Smooth muscle cell of the brain vasculature (primary cell): ENCODE measurements around the gene KLF11.
"Not testable (repeated sequence)": the region's sequence is repeated elsewhere in the genome, so short reads cannot be mapped to it uniquely, and the experiment has no call there.

Source experiments
- DNase-seq: peaks from one replicate; pipeline ENCODE4 v3.0.0-alpha.2; 2012; ENCODE audit warnings: low read depth, low spot score

The KLF11 gene

DNA sequence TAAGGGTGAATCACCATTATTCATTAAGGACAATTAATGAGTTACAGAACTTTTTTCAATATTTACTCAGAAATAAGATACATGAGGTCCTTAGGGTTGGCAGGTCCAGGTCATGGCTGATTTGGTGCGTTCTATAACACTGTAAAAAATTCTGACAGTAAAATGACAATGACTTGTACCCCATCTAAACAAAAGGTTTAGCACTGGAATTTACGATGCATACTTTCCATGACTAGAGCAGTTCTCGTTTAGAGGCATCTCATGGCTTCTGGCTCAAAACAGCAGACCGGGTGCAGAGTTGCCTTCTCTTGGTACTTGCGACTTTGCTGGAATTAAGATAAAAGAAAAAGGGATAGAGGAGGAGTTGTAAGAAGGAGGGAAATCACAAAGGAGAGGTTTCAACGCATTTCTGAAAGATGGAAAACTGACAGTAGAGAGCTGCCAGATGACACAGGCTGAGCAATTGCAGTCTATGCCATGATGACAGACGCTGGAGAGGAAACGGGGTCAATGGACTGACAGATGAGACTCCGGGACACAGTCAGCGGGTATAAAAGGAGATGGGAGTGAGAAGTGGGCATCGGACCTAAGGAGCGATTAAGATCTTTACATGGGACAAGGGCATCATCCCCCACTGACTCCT is 41.0 kb downstream of the KLF11 start:
- no peak for DNase-seq

DNA sequence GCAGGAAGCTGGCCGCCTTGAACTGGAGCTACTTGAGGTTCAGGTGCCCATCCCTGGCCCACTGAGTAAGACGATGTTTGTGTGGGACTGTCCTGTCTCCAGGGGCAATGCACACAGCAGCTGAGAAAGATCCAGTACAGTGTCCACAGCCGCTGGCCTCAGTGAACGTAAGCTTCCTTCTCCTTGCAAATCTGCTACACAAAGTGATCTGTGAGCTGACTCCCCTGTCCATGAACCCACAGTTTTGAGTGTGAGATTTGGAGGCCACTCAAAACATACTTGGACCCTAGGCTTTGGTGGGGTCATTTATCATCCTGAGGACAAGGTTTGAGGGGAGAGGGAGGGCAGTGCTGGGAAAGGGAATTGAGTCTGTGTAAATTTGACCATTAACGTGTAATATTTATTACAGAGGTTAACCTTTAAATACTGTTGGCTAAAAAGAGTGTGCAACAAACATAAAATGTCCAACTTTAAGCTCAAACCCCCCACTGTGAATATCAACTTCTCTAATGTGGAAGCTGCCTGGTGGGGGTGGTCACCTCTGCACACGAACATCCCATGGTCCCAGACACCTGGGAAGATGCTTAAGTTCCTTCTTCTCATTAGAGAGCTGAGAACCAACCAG is 41.8 kb downstream of the KLF11 start:
- DNase-seq, result no peak

DNA sequence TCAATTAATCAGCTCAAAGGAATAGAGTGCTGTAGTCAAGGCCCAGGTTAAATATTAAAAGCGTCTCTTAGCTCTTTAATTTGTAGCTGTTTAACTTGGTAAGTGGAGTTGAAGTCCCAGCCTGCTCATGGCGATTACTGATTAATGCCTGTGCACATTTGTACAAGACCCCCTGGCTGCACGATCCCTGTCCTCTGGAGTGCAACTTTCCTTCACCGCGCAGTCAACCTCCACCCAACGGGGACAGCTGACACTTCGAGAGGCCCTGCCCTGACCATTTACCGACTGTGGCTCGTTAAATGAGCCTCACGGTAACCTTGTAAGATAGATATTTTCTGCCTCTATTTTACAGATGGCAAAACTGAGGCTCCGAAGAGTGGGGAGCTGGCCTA is 42.3 kb downstream of the KLF11 start:
- DNase-seq, result no peak

DNA sequence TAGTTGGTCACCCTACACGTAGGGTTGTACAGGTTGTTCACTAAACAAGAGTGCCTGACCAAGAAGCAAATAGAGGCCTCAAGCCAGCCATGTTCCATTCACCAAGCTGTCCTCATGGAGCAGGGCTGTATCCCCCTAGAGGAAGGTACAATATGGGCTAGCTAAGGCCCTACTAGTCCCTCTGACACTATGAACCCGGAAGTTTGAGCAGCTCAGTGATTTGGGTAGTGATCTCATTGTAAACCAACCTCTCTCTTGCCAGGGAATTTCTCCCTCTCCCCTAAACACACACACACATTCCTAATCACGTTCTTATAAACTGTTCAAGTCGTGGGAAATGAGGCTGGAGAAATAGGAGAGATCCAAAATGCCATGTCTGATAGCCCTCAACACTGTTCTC is 43.6 kb downstream of the KLF11 start:
- no peak for DNase-seq

DNA sequence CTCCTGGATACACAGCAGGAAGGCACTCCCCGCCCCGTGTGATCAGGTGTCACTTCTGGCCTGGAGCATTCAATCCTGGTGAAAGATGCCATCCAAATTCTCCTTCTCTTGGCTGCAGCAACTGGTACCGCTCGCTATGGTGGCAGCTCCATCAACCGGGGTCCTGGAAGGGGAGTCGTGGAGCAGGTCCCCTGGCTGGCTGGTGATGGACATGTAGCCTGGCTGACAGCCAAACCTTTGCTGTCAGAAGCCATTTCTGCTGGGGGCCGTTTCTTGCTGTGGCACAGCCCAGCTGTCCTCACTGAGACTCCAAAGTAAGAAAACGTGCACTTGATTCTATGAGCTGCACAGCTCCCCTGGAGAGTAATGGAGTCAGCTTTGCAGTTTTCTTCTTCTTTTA is 44.0 kb downstream of the KLF11 start:
- DNase-seq, result no peak

DNA sequence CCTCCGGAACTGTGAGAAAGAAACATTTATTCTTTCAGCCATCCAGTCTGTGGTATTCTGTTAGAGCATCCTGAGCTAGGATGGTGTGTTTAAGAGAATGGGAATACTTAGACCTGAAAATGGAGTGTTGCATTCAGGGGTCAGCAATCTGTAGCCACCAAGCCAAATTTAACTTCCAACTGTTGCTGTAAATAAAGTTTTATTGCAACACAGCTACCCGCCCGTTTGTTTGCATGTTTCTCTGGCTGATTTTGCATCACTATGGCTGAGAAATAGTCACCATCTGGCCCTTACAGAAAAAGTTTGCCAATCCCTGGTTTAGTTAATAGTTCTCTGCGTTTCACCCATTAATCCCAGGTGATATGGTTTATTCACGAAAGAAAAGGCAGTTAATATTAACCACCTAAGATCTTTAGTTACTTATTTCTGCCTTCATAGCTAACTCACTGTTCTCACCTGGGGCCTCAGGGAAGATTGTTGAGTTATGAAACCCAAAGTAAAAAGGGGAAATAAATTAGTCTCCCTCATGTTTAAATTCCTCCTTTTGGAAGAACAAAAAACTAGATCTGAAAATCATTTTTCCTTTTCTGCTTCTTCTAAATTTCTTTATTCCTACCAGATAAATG is 46.3 kb downstream of the KLF11 start:
- DNase-seq, result no peak

DNA sequence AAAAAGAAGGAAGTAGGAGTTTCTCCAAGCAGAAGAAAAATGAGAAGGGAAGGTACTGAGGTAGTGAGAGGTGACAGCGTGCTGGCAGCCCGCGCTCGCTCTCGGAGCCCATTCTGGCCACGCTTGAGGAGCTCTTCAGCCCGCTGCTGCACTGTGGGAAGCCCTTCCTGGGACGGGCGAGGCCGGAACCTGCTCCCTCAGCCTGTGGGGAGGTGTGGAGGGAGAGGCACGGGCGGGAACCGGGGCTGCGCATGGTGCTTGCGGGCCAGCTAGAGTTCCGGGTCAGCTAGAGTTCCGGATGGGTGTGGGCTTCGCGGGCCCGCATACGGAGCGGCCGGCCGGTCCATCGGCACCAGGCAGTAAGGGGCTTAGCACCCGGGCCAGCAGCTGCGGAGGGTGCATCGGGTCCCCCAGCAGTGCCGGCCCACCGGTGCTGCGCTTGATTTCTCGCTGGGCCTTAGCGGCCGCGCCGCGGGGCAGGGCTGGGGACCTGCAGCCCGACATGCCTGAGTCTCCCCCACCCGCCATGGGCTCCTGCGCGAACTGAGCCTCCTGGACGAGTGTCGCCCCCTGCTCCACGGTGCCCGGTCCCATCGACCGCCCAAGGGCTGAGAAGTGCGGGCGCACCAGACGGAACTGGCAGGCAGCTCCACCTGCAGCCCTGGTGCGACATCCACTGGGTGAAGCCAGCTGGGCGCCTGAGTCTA is 48.0 kb downstream of the KLF11 start:
- DNase-seq, result no peak

DNA sequence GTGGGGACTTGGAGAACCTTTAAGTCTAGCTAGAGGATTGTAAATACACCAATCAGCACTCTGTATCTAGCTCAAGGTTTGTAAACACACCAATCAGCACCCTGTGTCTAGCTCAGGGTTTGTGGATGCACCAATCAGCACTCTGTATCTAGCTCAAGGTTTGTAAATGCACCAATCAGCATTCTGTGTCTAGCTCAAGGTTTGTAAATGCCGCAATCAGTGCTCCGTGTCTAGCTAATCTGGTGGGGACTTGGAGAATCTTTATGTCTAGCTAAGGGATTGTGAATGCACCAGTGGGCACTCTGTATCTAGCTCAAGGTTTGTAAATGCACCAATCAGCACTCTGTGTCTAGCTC is 48.5 kb downstream of the KLF11 start:
- not testable (repeated sequence) for DNase-seq

DNA sequence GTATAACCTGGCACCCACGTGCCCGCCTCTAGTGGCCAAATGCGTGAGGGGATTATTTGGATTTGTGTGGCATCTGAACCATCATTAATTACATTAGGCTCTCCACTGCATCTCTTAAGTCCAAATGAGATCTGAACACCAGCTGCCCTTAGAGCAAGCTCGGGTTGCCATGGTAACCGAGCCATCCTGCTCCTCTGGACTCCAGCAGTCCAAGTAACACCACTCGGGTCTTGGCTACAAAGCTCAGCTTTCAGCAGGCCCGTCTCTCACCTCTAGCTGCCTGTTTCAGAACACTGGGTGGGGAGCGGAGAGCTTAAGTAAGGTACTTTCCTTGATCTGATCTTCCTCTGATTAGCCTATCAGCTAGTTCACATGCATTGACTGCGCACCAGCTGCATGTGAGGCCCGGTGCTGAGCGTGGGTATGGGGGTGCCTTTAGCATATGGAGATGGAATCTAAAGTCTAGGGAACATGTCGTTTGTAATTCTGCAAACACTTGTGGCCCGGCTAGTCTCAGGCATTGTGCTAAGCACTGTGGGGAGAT is 51.0 kb downstream of the KLF11 start:
- no peak for DNase-seq

DNA sequence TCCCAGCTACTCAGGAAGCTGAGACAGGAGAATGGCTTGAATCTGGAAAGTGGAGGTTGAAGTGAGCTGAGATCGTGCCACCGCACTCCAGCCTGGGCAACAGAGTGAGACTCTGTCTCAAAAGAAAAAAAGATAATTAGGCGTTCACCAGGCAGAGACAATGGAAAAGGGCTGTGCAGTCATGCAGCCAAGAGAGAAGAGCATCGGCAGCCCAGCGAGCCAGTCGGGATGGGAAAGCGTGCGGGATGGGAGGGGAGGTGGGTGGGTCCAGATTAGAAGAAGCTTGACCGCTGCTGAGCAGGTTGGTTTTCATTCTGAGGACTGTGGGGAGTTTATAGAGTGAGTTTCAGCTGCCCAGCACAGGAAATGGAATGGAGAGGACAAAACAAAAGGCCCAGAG is 51.8 kb downstream of the KLF11 start:
- no peak for DNase-seq

DNA sequence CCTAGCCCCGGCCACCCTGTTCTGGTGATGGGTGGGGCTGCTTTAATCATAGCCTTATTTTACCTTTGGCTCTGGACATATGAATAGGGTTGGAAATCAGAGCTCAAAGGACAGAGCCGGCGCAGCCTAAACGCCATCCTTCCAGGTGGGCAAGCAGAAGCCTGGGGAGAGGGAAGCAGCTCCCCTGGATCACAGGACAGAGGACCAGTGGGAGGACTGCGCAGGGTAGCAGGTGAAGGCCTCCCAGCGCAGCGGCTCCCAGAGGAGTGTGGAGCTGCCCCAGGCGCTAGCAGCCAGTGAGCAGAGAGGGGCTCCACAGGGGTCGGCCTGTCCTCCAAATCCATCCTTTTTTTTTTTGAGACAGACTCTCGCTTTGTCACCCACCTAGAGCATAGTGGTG is 53.3 kb downstream of the KLF11 start:
- no peak for DNase-seq

DNA sequence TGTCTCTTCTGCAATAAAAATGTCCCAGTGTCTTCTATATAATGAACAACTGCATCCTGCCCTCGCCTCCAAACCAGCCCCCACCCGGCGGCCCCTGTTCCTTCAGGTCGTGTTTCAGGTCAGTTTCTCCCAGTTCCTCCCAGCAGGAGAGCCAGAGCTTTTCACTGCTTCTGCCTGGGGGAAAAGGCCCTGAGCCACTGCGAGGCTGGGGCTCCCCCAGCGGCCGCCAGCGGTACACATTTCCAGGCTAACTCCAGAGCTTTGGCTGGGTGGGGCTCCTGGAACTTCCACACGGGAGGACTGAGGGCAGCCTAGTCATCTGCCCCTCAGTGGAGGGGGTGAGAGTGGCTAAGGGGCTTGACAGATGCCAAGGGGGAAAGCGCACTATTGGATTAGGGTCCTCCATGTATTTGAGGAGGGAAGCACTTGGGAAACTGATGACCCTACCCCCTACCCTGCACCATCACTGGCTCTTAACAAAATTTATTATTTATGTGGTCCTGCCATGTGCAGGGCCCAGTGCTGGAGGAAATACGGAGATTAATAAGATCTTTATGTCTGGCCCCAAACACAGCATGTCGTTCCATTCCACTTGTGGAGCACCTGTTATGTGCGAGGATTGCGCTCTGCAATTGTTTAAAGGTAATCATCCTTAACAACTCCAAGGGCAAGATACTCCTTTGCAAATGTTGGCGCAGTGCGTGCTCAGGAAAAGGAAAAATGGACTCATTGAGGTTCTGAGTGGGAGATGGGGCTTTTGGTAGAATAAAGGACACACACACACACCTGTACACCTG is 54.2 kb downstream of the KLF11 start:
- no peak for DNase-seq

DNA sequence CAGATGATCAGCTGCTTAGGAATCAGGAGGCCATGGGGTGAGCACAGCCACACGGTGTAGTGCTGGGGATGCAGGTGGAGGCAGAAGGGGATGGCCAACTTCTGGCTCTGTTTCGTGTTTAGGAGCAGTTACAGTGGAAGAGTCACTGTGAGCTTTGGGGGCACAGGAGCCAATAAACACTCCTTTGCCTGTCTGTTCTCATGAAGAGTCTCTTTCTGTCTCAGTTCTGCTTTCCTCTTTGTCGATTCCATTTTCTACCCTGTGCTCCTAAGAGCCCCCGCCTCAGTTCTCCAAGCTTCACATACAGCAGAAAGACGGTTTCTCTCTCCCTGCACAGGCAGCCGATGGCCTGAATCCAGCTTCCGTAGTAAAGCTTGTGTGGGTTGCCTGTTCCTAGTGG is 58.1 kb downstream of the KLF11 start:
- DNase-seq, result no peak

DNA sequence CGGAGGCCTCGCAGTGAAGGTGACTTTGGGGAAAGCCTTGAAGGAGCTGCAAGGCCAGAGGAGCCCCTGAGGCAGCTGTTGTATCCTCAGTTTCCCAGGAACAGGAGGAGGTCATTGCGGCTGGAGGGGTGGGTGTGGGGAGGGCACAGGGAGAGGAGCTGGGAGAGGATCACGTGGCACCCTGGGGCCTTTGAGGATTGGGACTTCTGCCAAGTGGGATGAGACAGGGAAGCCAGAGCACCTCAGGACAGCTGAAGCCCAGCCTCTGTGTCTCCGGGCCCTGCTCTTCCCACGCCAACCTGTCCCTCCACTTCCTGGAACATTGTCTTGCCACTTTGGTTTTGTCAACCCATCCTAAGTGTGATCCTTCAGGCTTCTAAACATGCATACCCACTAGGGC is 59.8 kb downstream of the KLF11 start:
- DNase-seq, result no peak
